Spinal cord (tissue), 10 donors: ENCODE results near the gene NOL3. TPM values are rescaled to one million over a fixed set of nuclear protein-coding genes. Genes with fewer than 3 reads are reported as not detected.

Source experiments
- DNase-seq, 6 donors: peaks; one replicate each; pipeline versions ENCODE4 v3.0.0 to v3.0.0-alpha.2; 2013 to 2015; ENCODE audit warnings: low spot score in 6 of 6, low read depth in 4 of 6
- H3K27ac ChIP-seq: one replicate; pipeline ENCODE4 v1.5.1; 2013; ENCODE audit warnings: low read depth, low read length, control low read depth
- H3K27me3 ChIP-seq: one replicate; pipeline ENCODE4 v1.6.1; 2013; ENCODE audit warnings: low read length; ENCODE audit not compliant: control insufficient read depth, insufficient read depth
- H3K36me3 ChIP-seq: one replicate; pipeline ENCODE4 v1.6.1; 2013; ENCODE audit warnings: low read length; ENCODE audit not compliant: control insufficient read depth, insufficient read depth
- H3K4me1 ChIP-seq: one replicate; pipeline ENCODE4 v1.6.1; 2013; ENCODE audit warnings: low read length; ENCODE audit not compliant: control insufficient read depth, insufficient read depth
- H3K4me3 ChIP-seq: one replicate; pipeline ENCODE4 v1.5.1; 2013; ENCODE audit warnings: low read depth, low read length, control low read depth
- H3K9me3 ChIP-seq: one replicate; pipeline ENCODE4 v1.6.1; 2013; ENCODE audit warnings: low read length; ENCODE audit not compliant: control insufficient read depth, insufficient read depth
- WGBS: methylation state at CpG from one replicate; pipeline ENCODE4 v1.1.5; 2013; ENCODE audit warnings: missing lambda C conversion rate; ENCODE audit not compliant: insufficient coverage; 5-methylcytosine and 5-hydroxymethylcytosine counted together
- polyA plus RNA-seq, 2 donors: library from polyadenylated mRNA; unstranded; fragments of 120-200 nt; gene quantifications; one replicate each; pipeline ENCODE4 v1.2.1, GENCODE V29; 2013; ENCODE audit not compliant: insufficient read length in 2 of 2
- total RNA-seq, 2 donors: library from RNA; depleted of rRNA in 1 of 2; stranded (reverse); fragments of 120-200 nt in 1 of 2; fragments of >200 nt in 1 of 2; gene quantifications; one replicate each; pipeline versions ENCODE4 v1.2.3 to v1.2.4, GENCODE V29; 2013 to 2014
- donor health status: healthy.

NOL3 gene
- total and polyA plus RNA-seq, 4 donors: 14.0 to 25.4 (median 19.1) TPM

DNA sequence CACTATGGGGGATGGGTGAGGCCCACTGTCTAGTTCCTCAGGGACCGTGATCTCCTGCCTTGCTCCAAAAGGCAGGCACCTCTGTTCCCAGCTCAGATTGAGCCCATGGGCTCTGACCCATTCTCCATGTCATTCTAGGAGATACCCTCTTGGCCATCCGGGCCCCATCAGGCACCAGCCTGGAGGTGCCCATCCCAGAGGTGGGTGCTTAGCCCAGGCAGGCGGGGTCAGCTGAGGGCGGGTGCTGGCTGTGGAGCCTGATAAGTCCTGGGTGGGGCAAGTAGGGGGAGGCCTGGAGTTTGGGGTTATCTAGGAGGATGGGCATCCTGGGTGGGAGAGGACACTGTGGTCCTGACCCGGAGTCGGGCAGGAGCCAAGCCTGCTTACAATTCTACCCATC is 23.9 kb downstream of the NOL3 start:
- H3K4me1 ChIP-seq: peaks cover 30% of the 10 kb centered on the region
- no peaks in the 10 kb centered on the region for H3K27me3 ChIP-seq
- DNase-seq: no peak
- H3K36me3 ChIP-seq: peaks cover 61% of the 10 kb centered on the region
- H3K9me3 ChIP-seq: no peaks in the 10 kb centered on the region
- no peak overlapping the region for H3K27ac ChIP-seq
- H3K4me3 ChIP-seq: no peak overlapping the region
- WGBS: 90% methylated on average over 2 of the region's 6 CpGs

- Histone ChIP-seq H3K27me3 (no peaks in the 10 kb centered on the region), H3K4me1 (peaks cover 33% of the 10 kb centered on the region), H3K9me3 (no peaks in the 10 kb centered on the region), H3K27ac (no peak overlapping the region), H3K36me3 (peaks cover 69% of the 10 kb centered on the region), H3K4me3 (no peak overlapping the region)
- no peak for DNase-seq
- 88% methylated on average over 4 of the region's 5 CpGs for WGBS
Observed at GRCh38 chr16:67195676-67196075, 25.3 kb downstream of the NOL3 start.

- 100% methylated on average over 1 of the region's 1 CpG for WGBS
- no peaks in the 10 kb centered on the region for H3K9me3 ChIP-seq
- H3K27ac ChIP-seq: no peak overlapping the region
- no peak for DNase-seq
- H3K36me3 ChIP-seq: peaks cover 80% of the 10 kb centered on the region
- peaks cover 30% of the 10 kb centered on the region for H3K4me1 ChIP-seq
- no peak overlapping the region for H3K4me3 ChIP-seq
- no peaks in the 10 kb centered on the region for H3K27me3 ChIP-seq
Observed at GRCh38 chr16:67196881-67197280, 26.5 kb downstream of the NOL3 start.

DNA sequence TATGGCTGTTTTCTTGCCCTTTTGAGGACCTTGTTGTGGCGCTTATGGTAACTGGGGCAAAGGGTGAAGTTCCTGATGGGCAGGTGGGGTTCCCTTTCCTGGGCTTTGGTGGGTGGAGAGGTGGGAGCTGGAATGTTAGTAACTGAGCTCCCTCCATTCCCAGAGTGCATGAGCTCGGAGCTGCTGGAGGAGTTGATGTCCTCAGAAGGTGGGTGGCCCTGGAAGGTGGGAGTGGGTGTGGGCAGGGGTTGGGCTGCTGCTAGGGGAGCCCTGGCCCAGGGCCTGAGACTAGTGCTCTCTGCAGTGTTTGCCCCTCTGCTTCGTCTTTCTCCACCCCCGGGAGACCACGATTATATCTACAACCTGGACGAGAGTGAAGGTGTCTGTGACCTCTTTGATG is 27.4 kb downstream of the NOL3 start:
- Histone ChIP-seq H3K4me1 (peaks cover 25% of the 10 kb centered on the region), H3K4me3 (no peak overlapping the region), H3K27me3 (no peaks in the 10 kb centered on the region), H3K27ac (no peak overlapping the region), H3K9me3 (no peaks in the 10 kb centered on the region), H3K36me3 (peaks cover 88% of the 10 kb centered on the region)
- WGBS: 74% methylated on average over 5 of the region's 6 CpGs
- no peak for DNase-seq

GRCh38 chr16:67198238-67198734 is 27.9 kb downstream of the NOL3 start:
- Histone ChIP-seq H3K4me3 (no peak overlapping the region), H3K9me3 (no peaks in the 10 kb centered on the region), H3K36me3 (peaks cover 90% of the 10 kb centered on the region), H3K27ac (no peak overlapping the region), H3K4me1 (peaks cover 20% of the 10 kb centered on the region), H3K27me3 (no peaks in the 10 kb centered on the region)
- 76% methylated on average over 8 of the region's 12 CpGs for WGBS
- peak in 2 of 6 donors; percentile 34 to 56 for DNase-seq

GRCh38 chr16:67199011-67199807 is 28.9 kb downstream of the NOL3 start, which contains the start of gene ELMO3:
TSS of gene ELMO3 (plus strand) at chr16:67199131. CDS start at chr16:67199327, 196 bp downstream.
- no peak within 1 kb of the TSS for H3K4me3 ChIP-seq
- H3K27ac ChIP-seq: no peak within 1 kb of the TSS
- H3K4me1 ChIP-seq: peaks cover 15% of the 10 kb centered on the region
- 27% methylated on average over 54 of the region's 61 CpGs for WGBS
- H3K27me3 ChIP-seq: no peaks in the 10 kb centered on the region
- no peak for DNase-seq
- H3K9me3 ChIP-seq: no peaks in the 10 kb centered on the region
- peaks cover 90% of the 10 kb centered on the region for H3K36me3 ChIP-seq

DNA sequence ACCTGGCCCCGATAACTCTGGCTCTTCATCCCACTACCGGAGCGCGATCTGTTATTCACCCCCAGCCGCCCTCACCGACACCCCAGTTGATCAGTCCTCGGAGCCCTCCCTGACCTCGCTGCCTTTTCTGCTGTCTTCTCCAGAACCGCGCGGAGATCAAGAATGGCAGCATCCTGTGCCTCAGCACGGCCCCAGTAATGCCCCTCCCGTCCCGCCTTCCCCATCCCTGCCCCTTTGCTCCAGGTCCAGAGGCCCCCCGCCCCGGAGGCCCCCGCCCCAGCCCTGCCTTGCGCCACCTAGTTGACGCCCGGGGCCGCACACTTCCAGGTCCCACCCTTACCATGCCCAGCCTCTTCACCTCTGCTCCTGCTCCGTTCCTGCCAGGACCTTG is 29.5 kb downstream of the NOL3 start:
- H3K27ac ChIP-seq: no peak overlapping the region
- WGBS: 30% methylated on average over 17 of the region's 22 CpGs
- DNase-seq: no peak
- H3K9me3 ChIP-seq: no peaks in the 10 kb centered on the region
- H3K36me3 ChIP-seq: peaks cover 90% of the 10 kb centered on the region
- H3K4me1 ChIP-seq: peaks cover 15% of the 10 kb centered on the region
- H3K27me3 ChIP-seq: no peaks in the 10 kb centered on the region
- no peak overlapping the region for H3K4me3 ChIP-seq

DNA sequence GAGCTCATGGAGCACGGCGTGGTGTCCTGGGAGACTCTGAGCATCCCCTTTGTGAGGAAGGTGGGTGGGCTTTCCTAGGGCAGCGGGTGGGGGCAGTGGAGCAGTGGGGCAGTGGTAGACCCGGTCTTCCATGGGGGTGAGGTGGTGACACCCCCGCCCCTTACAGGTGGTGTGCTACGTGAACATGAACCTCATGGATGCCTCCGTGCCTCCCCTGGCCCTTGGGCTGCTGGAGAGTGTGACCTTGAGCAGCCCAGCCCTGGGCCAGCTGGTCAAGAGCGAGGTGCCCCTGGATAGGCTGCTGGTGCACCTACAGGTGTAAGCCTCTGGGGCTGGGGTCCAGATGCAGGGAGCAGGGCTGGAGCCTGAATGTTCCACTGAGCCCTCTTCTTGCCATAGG is 30.2 kb downstream of the NOL3 start:
- Histone ChIP-seq H3K9me3 (no peaks in the 10 kb centered on the region), H3K4me1 (peaks cover 15% of the 10 kb centered on the region), H3K27me3 (no peaks in the 10 kb centered on the region), H3K4me3 (no peak overlapping the region), H3K27ac (no peak overlapping the region), H3K36me3 (peaks cover 83% of the 10 kb centered on the region)
- DNase-seq: no peak
- WGBS: 95% methylated on average over 8 of the region's 8 CpGs

DNA sequence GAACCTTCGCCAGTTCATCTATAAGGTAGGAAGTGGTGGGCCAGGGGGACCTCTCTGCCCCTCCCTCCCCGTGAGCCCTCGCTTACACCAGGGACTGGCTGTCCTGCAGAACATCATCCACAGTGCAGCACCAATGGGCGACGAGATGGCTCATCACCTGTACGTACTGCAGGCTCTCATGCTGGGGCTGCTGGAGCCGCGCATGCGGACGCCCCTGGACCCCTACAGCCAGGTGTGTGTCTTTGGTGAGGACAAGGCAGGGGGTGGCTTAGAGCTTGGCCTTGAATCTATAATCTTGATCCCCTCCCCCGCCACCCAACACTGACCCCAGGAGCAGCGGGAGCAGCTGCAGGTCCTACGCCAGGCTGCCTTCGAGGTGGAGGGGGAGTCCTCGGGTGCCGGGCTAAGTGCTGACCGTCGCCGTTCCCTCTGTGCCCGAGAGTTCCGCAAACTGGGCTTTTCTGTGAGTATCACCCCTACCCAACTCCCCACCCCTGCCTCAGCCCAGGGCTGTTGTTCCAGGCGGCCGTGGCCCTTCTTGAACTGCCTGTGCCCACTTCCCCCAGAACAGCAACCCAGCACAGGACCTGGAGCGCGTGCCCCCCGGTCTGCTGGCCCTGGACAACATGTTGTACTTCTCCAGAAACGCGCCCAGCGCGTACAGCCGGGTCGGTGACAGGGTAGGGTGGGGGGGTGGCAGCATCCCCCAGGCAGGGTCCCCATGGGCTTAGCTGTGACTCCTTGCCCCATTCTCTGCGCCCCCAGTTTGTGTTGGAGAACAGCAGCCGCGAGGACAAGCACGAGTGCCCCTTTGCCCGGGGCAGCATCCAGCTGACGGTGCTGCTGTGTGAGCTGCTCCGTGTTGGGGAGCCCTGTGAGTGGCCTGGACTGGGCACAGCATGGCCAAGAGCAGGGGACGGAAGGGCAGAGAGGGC is 31.3 kb downstream of the NOL3 start:
- Histone ChIP-seq H3K27me3 (no peaks in the 10 kb centered on the region), H3K9me3 (no peaks in the 10 kb centered on the region), H3K27ac (no peak overlapping the region), H3K4me3 (no peak overlapping the region), H3K4me1 (peaks cover 15% of the 10 kb centered on the region), H3K36me3 (peaks cover 83% of the 10 kb centered on the region)
- DNase-seq: no peak
- 95% methylated on average over 33 of the region's 40 CpGs for WGBS
